HG03460 (cell line): Measurements from ENCODE around the gene EPRS1.
A peak's percentile ranks its signal among the peaks of the same experiment; 100 is the strongest.
"Not testable (repeated sequence)": the region's sequence is repeated elsewhere in the genome, so short reads cannot be mapped to it uniquely, and the experiment has no call there.

Experiments
- ATAC-seq: cut with Tn5 transposase; IDR thresholded peaks from one replicate; pipeline ENCODE4 v1.9.1; 2021; ENCODE audit not compliant: unreplicated experiment

The EPRS1 gene

DNA sequence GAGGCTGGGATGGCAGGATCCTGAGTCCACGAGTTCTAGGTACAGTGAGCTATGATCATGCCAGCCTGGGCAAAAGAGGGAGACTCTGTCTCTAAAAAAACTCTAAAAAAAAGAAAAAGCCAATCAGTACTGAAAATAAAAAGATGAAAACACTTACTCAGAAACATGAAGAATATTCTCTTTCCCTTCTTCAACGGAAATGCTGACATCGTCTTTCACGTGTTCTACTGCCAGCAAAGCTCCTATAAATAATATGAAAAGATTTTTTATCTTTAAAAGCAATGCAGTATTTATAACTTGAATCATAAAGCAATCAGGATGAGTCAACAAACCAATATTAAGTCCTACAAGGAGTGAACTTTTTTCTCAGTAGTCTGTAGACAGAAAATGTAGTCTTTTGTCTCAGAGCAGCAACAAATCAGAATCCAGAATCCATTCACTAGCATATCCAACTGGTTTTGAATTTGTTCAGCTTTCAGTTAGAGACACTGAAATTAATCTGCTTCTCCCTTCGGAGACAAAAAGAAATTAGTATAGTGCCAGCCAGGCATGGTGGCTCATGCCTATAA lies 6.2 kb downstream of the EPRS1 start:
- ATAC-seq = no peak

DNA sequence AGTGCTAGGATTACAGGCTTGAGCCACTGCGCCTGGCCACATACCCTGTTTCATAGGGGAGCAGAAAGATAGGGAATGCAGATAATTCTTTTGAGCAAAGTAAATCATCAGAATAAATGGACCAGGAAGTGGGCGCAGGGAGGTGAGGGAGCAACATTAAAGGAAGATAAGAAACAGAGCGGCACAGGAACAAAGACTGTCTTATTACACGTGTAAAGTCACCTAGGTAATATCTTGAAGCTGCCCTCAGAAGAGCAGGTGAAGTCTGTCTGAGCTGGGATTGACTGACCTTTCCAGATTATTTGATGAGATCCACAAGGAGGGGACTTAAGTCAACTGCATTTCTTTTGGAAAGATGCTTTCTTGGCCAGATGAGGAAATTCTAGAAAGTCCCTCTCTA lies 7.7 kb downstream of the EPRS1 start:
- no peak for ATAC-seq

DNA sequence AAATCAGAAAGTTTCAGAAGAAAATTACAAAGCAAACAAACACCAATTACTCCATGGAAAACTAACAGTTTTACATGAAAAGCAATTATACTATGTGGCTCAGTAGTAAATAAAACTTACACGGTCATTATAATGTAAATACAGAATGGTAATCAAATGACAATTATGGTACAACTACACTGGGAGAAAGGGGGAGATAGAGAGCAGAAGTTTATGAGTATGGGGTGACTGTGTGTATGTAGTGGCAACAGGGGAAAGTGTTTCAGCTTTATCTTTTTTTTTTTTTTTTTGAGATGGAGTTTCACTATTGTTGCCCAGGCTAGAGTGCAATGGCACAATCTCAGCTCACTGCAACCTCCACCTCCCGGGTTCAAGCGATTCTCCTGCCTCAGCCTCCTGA lies 8.5 kb downstream of the EPRS1 start:
- not testable (repeated sequence) for ATAC-seq

DNA sequence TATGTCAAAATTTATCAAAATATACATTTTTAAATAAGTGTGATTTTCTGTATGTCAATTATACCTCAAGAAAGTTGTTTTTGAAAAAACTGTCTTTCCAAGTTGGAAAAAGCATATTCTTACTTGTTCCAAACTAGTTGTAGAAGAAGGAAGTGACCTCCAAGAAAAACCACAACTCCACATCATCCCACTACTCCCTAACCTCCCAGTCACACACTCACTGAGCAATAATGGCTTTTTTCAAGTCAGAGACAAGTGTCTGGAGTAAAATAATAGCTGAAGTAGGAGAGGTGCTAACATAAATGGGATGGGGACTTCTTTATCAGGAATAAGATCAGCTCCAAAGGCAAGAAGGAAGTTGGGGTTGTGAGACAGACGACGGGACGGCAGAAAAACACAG lies 13.4 kb downstream of the EPRS1 start:
- ATAC-seq = no peak

DNA sequence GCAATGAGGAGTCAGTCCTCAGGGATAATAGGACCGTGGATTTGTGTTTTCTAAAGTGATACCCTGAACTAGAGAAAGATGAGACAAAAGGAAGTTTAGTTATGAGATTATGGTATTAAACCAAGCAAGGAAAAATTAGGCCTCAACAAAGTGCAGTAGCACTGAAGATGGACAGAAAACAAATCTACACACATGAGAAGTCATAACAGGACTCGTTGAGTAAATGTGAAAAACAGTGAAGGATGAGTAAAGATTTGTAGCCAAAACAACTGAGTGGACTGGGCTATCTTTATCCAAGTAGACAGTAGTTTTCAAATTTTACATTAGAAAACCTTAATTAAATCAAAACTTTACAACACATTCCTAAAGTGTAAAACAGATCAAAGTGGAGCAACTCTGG lies 15.0 kb downstream of the EPRS1 start:
- ATAC-seq = no peak

DNA sequence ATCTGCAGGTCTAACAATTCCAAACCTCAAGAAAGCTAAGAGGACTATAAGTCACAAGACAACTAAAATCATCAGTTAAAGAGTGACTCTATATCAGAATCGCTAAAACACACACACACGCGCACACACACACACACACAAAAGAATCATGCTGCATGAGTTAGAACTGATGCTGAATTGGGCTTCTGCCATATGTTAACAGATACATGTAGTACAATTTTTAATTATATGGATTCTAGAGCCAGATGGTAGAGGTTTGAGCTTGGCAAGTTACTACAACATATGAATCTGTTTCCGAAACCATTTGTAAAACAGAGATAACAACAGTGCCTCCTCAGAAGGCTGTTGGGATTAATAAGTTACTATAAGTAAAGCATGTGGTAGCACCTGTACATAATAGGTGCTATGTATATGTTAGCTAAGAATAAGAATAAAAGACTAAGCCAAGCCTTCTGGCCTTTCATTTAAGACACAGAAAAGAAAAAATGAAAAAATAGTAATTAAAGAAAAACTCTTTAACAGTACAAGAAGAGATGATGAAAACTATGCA lies 17.9 kb downstream of the EPRS1 start:
- ATAC-seq = no peak

DNA sequence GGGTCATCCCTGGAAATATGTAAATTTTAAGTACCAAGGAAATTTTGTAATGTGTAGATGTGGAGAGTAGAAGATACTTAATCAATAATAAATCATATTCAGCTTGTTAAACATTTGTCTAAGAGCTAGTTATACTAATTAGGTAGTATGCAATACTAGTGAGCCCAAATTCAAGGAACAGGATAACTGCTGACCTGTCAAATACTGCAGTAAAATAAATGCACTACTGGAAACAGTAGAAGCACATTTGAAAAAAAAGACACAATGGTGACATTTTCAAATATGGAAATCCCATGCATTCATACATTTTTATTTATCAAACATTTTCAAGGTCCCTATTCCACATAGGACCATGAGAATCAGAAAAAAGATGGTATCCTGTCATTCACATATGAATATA lies 27.2 kb downstream of the EPRS1 start:
- no peak for ATAC-seq

DNA sequence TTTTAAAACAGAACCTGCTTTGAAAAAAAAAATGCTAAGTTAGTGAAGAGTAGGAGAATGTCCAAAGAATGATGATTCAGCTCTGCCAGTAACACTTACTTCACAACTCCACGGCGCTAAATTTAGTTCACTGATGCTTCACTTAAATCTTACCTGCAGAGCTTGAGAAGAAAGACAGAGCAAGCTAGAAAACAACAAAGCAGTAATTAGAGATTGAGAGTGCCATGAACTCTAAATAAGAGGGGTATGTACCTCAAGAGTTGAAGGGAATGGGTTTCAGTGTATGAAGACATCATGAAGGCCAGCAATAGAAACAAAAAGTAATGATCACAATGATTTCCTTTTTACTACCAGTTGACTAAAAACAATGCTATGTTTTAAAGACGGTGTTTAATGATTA lies 32.8 kb downstream of the EPRS1 start:
- peak; percentile 88 for ATAC-seq

DNA sequence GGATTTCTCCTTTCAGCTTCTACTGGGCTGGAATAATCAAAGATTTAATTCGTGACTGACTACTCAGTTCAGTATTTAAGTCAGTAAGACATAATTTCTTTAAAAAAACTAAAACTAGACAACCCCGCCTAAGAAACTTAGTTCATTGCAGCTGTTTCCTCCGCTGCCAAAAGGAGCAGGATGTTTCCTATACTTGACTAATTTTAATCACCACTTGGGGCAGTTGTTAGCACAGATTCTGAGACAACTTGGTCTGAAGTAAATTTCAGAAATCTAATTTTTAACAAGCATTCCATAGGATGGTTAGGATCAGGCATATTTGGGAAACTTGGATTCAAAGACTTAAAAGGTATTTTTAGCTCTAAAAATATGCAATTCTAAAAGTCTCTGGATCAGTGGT lies 34.0 kb downstream of the EPRS1 start:
- no peak for ATAC-seq

DNA sequence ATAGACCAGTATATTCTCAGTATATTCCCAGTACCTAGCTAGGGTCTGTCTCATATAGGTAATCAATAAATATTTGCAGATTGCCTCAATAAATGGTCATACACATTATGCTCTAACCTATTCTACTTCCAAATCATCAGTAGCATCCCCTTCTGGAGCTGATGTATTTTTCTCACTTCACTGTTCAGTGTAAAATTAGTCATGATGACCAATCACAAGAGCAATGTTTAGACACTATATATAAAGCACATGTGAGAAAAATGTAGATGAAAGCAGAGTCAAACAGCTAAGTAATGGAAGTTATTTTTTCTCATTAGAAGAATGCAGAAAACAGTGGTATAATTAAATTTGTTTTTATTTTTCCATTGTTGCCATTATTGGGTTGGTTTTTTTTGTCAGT lies 34.7 kb downstream of the EPRS1 start:
- no peak for ATAC-seq

DNA sequence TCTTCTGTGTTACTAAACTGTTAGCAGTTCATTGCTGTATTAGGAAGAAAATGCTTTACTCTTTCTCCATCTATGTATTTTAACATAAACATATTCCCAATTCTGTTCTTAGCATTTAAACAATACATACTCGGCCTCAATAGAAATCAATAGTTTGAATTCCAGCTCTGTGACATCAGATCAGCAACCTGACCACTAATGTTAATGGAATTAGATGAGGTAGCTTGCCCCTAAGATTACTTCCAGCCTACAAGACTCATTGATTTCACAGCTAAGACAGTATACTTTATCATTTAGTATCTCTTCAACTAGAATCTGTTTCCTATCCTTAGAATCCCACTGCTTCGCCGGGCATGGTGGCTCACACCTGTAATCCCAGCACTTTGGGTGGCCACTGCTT lies 38.9 kb downstream of the EPRS1 start:
- no peak for ATAC-seq

DNA sequence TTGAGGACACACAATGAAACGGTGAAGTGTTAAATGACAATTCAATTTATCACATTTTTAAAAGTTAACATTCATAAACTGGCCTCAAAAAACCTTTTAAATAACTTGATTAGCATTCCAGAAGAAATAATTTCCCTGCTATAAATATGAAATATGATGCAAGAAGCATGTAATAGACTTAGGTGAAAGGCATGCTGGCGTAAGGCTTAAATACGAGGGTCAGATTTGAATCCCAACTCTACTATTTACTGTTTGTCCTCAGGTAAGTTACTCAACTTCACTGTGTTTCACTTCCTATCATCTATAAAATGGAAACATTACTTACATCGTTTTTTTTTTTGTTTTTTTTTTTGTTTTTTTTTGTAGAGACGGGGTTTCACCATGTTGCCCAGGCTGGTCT lies 40.8 kb downstream of the EPRS1 start:
- no peak for ATAC-seq

DNA sequence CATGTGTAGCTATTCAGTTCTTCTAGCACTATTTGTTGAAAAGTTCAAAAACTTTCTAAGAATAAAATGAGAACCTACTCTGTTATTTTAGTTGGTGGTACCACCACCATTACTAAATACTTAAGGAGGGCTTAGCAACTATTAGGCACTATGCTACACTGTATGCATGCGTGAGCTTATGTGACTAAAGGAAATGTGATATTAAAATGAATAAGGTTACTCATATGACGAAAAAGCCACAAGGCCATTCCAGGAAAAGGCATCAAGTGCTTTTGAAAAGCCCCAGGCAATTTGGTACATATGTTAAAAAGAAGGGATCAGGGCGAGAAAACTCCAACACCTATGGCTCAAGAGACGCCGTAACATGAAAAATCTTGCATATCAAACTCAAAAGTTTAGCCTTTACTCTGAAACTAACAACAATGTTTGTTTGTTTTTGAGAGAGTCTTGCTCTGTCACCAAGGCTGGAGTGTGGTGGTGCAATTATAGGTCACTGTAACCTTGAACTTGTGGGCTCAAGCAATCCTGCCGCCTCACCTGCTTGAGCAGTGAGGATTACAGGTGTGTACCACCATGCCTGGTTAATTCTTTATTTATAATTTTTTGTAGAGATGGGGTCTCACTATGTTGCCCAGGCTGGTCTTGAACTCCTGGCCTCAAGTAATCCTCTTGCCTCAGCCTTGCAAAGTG lies 42.5 kb downstream of the EPRS1 start:
- no peak for ATAC-seq

DNA sequence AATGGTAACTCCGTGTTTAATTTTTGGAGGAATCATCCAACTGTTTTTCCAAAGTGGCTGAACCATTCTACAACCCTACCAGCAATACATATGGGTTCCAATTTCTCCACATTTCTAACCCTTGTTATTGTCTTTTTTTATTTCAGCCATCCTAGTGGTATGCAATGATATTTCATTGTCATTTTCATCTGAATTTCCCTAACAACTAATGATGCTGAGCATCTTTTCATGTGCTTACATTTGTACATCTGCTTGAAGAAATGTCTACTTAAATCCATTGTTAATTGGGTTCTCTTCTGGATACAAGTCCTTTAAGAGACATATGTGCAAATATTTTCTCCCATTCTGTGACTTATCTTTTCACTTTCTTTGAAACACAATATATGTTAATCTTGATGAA lies 43.3 kb downstream of the EPRS1 start:
- ATAC-seq = no peak

DNA sequence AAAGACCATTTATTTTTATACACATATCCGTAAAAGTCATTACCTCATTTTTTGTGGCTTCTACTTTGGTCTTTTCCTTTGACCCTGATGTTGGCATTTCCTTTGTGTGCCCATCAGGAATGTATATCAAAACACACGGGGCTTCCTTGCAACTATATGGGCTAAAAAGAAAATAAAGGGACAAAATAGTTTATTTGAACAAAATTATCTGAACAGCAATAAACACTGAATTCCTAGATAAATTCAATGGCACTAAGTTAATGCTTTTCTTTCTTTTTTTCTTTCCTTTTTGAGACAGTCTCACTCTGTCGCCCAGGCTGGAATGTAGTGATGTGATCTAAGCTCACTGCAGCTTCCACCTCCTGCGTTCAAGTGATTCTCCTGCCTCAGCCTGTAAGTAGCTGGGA lies 45.2 kb downstream of the EPRS1 start:
- ATAC-seq = no peak

DNA sequence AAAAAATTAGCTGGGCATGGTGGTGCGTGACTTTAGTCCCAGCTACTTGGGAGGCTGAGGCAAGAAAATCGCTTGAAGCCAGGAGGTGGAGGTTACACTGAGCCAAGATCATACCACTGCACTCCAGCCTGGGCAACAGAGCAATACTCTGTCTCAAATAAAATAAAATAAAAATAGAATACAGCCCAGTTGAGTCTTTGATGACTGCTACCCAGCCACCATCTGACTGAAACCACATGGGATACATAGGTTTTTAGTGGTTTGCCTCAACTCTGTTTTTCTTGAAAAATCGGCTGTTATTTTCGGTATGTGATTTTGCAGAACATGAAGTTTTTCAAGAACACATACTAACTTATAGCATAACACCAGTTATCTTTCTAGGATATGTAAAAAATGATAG lies 46.5 kb downstream of the EPRS1 start:
- ATAC-seq = no peak
